DMS53 treated with DMSO at 0.1 percent for 48 hours (cell line): Measurements from ENCODE around the gene EYA2.
"Not testable (repeated sequence)": the region's sequence is repeated elsewhere in the genome, so short reads cannot be mapped to it uniquely, and the experiment has no call there.

Experiments
- DNase-seq: peaks from one replicate; lab custom pipeline; 2025; ENCODE audit not compliant: unreplicated experiment; lab: John Stamatoyannopoulos, UW

EYA2 gene

GRCh38 chr20:47164140-47164539, 269.5 kb downstream of the EYA2 start:
- DNase-seq = no peak

- DNase-seq = no peak
These were observed 270.8 kb downstream of the EYA2 start for GRCh38 chr20:47165376-47165865.

GRCh38 chr20:47167846-47168245, 273.2 kb downstream of the EYA2 start:
- no peak for DNase-seq

- no peak for DNase-seq
These were observed 277.9 kb downstream of the EYA2 start for GRCh38 chr20:47172579-47172978.

GRCh38 chr20:47173596-47174216, 279.1 kb downstream of the EYA2 start:
- no peak for DNase-seq

GRCh38 chr20:47174456-47175243, 280.0 kb downstream of the EYA2 start:
- DNase-seq = no peak

GRCh38 chr20:47175493-47175892, 280.9 kb downstream of the EYA2 start:
- no peak for DNase-seq

- not testable (repeated sequence) for DNase-seq
These were observed 281.6 kb downstream of the EYA2 start for GRCh38 chr20:47176217-47176616.

- no peak for DNase-seq
These were observed 283.6 kb downstream of the EYA2 start for GRCh38 chr20:47178277-47178676.

GRCh38 chr20:47178851-47179250, 284.2 kb downstream of the EYA2 start:
- DNase-seq = no peak

GRCh38 chr20:47179267-47179666, 284.6 kb downstream of the EYA2 start:
- no peak for DNase-seq

GRCh38 chr20:47181056-47181862, 286.6 kb downstream of the EYA2 start:
- peak; percentile 91 for DNase-seq

GRCh38 chr20:47183367-47183766, 288.7 kb downstream of the EYA2 start:
- DNase-seq = no peak

GRCh38 chr20:47187450-47188195, 293.0 kb downstream of the EYA2 start:
- DNase-seq = no peak

- DNase-seq = no peak
These were observed 293.9 kb downstream of the EYA2 start for GRCh38 chr20:47188540-47188939.

- DNase-seq = no peak
These were observed 294.4 kb downstream of the EYA2 start for GRCh38 chr20:47189060-47189459.

- no peak for DNase-seq
These were observed 296.5 kb downstream of the EYA2 start for GRCh38 chr20:47191074-47191673.

- no peak for DNase-seq
These were observed 297.3 kb downstream of the EYA2 start for GRCh38 chr20:47191956-47192355.

- no peak for DNase-seq
These were observed 300.9 kb downstream of the EYA2 start for GRCh38 chr20:47195573-47195972.
